ENCODE results near the gene EXOC4.
A peak's percentile ranks its signal among the peaks of the same experiment; 100 is the strongest.

EXOC4 gene

DNA sequence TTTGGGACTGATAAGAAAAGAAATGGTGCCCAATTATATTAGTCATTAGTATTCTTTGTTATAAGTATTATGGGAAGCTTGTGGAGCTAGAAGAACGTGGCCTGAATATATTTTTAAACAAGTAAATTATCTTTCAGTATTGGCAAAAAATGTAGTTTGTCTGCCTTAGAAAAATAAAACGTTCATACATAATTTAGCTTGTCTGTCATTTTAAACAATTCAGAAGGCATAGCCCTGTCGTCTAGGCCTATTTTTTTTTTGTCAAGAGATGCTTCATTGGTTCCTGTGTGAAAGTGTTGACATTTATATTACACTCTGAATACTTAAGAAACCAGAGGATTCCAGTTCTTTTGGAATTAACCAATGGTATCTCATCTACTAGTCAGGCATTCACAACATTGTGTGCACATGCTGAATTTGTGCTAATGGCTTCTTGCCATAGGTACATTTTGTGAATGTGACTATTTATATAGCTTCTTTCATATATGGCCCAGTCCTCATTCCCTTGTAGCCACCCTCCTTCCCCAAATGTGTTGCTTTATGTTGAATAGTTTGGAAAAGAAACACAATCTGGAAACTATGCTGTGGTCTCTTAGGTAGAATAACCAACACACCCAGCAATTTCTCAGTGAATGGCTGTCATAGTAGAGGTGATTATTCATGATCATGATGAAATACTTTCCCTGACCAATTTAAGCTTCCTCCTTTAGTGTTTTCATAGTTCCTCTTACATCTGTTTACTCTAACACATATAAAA is 435.8 kb downstream of the EXOC4 start:
- no peak for FAIRE-seq
- DNase-seq (ENCODE audit: insufficient read length, low spot score), result no peak

DNA sequence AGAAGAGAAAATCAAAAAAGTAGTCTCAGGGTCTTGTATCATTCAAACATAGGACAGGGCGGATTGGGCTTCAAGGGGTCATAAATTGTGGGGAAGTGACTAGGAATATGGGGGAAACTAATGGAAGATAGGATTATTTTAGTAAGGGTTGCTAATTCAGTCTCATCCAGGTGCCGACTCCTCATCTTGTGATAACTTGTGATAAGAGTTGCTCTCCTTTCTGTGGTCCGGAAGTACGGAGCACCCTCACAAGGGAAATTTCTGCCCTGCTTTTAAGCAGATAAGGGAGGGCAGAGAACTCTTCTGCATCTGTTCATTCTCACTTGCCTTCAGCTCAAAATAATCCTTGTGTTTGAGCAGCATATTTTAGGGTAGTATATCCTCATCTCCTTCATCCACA is 437.9 kb downstream of the EXOC4 start:
- FAIRE-seq, result no peak
- no peak for DNase-seq (ENCODE audit: insufficient read length, low spot score)

DNA sequence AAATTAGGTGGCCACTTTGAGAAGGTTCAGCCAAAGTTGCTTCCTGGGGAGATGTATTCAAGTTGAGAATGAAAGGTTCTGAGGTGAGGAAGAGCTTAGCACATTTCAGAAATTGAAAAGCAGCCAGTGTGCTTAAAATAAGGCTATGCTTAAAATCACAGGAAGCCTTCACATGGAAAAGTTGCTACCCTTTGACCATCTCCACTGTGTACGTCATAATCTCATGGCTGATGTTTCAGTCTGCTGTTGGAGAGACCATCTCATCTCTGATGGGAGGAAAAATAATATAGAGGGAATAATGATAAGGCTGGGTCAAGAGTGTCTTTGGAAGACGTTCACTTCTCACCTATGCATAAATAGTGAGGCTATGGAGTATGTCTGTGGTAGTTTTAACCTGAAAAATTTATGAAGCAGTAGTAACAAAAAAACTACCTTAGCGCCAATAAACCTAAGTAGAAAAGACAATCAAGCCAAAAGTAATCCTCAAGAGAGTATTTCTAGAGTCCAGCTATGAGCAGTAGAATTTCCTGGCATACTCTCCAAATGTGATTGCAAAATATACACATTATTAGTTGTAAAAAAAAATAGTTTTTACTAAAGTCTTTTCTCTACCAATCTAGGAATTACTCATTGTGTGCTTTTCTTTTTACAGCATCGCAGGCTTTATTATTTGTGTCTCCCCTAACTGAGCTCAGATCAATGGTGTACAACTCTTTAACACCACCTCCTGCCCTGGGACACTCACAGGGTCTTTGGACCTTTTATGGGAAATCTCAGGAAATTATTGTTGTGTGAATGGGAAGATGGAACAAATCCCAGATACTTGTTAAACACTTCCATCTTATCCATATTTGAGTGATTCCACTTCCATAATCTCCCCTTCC is 439.1 kb downstream of the EXOC4 start:
- DNase-seq (ENCODE audit: insufficient read length, low spot score) (no peak), FAIRE-seq (no peak)

DNA sequence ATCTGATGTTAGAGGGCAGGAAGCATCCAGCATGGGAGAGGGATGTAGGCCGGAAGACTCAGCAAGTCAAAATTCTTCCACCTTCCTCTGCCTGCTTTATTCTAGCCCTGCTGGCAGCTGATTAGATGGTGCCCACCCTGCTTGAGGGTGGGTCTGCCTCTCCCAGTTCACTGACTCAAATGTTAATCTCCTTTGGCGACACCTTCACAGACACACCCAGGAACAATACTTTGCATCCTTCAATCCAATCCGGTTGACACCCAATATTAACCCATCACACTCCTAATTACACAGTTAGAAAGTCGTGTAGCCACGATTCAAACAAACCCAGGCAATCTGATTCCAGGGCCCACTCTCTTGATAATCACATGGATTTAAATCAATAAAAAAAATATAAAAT is 440.4 kb downstream of the EXOC4 start:
- FAIRE-seq (no peak), DNase-seq (ENCODE audit: insufficient read length, low spot score) (no peak)

DNA sequence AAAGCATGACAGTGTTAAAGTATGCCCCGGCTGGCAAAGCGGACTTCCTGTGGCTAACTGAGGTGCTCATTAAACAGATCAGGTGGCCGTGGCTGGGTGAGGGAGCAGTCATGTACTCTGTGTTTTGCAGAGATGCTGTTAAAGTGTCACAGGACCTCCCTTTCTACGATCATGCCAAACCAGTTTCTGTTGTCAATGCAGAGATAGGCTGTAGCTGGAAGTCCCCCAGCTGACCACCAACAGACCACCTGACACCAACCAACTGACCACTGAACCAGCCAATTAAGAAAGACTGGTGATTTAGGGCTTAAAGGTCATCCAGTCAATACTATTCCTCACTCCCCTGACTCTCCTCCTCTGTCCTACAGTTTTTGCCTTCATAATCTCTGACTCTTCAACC is 443.2 kb downstream of the EXOC4 start:
- DNase-seq (ENCODE audit: insufficient read length, low spot score) (no peak), FAIRE-seq (no peak)

DNA sequence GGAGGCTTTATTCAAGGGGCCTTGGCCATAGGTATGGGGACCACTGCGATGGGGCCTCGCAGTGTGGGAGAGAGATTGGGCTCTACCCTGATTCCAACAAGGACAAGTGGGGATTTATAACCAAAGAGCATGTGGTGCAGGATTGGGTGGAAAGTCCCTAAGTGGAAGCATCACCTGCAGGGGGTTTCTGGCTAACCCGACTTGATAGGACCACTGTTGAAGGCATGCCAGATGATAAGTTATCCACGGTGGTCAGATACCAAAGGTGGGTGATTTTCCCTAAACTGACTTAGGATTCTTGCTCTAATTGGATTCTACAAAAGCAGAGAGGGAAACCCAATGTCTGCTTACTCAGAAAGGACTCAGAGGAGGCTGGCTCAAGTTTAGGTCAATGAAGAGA is 444.7 kb downstream of the EXOC4 start:
- DNase-seq (ENCODE audit: insufficient read length, low spot score) (no peak), FAIRE-seq (no peak)

DNA sequence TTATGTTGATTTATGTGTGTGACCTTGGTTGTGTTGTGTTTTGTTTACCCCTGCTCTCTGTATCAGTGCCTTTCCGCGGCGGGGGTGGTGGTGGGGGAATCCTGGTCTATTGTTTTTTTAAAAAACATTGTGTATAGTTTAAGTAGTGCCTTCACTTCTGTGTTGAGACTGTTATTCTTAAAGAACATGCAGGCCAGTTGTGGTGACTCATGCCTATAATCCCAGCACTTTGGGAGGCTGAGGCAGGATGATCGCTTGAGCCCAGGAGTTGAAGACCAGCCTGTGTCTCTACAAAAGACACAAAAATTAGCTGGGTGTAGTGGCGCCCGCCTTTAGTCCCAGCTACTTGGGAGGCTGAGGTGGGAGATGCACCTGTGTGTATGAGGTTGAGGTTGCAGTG is 445.2 kb downstream of the EXOC4 start:
- DNase-seq (ENCODE audit: insufficient read length, low spot score) (no peak), FAIRE-seq (no peak)

DNA sequence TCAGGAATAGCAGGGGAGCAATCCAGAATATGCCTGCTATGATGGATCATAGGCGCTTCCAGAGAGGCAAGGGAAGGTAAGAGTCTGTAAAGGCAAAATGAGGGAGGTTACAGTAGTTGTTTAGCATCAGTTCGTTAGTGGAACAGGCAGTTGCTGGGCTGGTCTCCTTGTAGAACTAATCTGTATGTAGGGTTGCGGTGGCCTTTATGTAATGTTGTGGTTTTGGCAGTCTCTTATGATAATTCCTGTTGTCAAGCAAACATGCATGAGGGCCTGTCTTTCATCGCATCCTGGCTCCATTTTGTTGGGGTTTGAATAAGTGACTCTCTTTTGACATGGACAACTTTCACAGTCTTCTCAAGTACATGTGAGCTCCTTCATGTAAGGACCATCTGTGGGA is 446.5 kb downstream of the EXOC4 start:
- FAIRE-seq (no peak), DNase-seq (ENCODE audit: insufficient read length, low spot score) (no peak)

DNA sequence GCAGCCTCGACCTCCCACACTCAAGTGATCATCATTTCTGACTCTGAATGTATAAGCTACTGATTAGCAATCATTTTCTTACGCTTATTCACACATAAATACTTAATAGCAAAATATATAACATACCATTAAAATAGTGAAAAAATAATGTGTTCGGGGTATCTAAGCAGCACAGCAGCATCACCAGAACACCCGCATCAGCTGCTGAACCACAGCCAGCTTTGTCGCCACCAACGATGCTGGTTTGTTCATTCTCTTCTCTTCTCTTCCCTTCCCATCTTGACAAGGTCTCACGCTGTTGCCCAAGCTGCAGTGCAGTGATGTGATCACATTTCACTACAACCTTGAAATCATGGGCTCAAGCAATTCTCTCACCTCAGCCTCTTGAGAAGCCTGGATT is 449.2 kb downstream of the EXOC4 start:
- DNase-seq (ENCODE audit: insufficient read length, low spot score) (no peak), FAIRE-seq (no peak)

DNA sequence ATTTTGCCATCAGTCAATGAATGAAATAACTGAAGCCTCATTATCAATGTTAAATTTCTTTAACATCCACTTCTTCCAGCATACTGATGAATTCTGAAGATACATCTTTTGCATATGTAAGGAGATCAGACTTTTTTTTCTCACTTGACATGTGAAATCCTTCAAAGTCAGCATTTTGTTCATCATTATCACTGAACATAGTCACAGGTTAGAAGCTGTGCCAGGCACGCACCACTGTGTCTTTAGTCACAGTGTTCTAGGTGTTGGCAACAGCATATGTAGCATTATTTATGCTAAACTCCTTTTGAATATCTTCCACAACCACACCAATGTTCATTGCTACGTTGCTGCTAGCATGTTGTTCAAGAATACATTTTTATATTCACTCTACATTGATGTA is 450.1 kb downstream of the EXOC4 start:
- DNase-seq (ENCODE audit: insufficient read length, low spot score) (no peak), FAIRE-seq (no peak)

DNA sequence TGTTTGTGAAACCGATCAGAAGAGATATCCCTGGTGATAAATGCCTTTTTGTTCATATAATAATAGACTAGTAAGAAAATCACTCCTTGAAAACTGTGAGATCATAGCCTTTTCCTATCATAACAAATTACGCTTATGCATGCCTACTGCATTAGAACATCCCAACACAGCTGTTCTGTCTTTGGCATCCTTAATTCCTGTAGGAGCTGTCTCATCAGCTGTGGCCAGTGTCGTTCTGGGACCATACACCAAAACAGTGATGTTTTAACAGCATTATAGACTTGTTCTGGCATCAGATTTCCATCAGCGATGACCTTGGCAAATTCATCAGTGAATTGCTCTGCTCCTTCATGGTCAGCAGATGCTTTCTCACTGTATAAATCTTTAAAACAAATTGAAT is 450.7 kb downstream of the EXOC4 start:
- FAIRE-seq (no peak), DNase-seq (ENCODE audit: insufficient read length, low spot score) (peak; percentile 7)

DNA sequence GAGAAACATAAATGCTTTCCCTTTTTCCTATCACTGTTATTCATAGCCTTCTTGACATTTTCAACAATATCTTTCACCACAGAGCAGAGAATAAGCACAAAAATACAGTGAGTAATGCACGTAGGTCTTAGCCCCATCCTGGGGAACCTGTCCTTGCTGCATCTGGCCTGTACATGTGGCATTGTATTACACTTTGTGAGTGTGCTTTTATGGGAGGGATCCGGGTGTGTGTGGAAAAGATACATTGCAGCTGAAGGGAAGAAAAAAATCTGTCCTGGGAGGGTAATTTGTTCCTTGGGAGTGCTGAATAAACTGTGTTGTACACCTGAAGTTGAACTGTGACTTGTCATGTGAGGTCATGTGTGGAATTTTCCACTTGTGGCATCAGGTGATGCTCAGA is 451.6 kb downstream of the EXOC4 start:
- FAIRE-seq, result no peak
- DNase-seq (ENCODE audit: insufficient read length, low spot score), result no peak

DNA sequence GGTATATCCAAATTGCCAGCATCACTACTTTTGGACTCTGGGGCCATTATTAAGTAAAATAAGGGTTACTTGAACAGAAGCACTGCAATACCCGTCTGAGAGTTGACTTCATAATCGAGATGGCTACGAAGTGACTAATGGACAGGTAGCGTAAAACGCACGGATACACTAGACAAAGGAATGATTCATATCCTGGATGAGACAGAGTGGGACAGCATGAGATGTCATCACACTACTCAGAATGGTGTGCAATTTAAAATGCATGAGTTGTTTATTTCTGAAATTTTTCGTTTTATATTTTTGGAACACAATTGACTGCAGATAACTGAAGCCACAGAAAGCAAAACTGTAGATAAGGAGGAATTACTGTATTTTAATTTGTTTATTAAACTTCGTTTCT is 452.7 kb downstream of the EXOC4 start:
- peak; percentile 12 for DNase-seq (ENCODE audit: insufficient read length, low spot score)

DNA sequence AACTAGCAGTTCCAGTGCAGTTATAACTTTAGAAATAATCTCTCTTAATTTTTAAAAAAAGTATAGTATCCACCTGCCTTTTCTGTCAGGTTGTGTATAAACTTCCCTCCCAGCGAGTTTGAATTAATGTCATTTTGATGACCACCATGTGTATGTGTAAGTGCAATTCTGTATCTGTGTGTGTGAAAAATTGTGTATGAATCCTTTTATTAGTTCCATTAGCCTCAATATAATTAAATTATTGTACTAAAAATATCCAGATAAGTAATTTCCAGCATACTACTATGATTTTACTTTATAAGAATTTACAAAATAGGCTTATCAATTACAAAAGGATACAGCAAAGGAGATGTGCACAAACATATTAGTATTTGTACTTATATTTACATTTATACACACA is 453.1 kb downstream of the EXOC4 start:
- no peak for FAIRE-seq
- no peak for DNase-seq (ENCODE audit: insufficient read length, low spot score)

More for the DNA sequence above, 452.7 kb downstream of the EXOC4 start:
- FAIRE-seq, result no peak

DNA sequence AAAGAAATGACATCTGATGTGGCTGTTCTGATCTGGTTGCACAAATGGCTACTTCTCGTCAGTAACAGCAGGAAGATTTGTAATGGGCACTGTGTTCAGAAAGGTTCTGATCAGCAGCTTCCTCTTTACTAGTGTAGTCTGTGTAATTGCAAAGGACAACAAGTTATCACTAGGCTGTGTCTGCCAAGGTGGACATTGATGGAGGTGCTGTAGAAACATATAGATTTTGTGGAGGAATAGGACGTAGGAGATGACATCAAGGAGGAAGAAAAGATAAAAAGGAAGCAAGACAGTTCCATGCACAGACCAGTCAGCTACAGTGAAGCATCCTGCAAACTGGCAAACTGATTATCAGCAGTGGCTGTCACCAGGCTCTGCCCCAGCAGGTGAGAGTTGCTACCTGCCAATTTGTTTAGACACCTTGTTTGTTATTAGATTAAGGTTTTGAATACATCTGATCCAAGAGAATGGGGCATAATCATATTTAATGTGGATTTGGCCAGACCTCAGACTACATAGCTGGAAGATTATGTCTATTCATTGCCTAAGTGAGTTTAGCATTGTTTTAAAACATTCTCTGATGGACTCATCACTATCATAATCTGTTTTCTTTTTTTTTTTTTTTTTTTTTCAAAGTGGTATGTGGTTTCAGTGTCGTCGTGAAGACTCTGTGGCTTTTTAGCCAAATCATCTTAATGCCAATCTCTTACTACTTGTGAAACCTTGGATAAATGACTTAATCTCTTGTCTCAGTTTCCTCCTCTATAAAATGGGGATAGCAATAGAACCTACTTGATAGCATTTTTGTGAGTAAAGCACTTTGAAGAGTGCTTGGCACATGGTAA is 456.4 kb downstream of the EXOC4 start:
- FAIRE-seq (no peak), DNase-seq (ENCODE audit: insufficient read length, low spot score) (no peak)

DNA sequence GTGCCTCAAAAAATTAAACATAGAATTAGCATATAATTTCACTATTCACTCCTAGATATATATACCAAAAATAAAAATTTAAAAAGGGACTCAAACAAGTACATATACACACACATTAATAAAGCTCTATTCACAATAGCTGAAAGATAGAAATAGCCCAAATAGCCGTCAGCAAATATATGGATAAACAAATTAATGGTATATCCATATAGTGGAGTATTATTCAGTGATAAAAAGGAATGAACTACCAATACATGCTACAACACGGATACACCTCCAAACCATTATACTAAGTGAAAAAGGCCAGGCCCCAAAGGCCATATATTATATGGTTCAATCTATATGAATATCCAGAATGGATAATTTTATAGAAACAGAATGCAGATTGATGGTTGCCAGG is 459.7 kb downstream of the EXOC4 start:
- FAIRE-seq, result no peak
- DNase-seq (ENCODE audit: insufficient read length, low spot score), result no peak

DNA sequence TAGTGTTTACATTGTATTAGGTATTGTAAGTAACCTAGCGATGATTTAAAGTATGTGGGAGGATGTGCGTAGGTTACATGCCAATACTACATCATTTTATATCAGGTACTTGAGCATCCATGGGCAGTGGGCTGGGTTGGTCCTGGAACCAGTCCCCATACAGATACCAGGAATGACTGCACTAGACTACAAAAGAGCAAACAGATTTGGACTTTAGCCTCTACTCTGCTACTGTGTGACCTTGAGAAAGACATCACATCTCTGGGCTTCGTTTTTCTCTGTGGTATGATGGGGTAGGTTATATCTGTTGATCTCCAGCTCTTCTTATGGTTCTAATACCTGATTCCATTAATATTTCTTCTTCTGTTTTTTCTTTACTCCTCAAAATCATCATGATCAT is 461.8 kb downstream of the EXOC4 start:
- no peak for DNase-seq (ENCODE audit: insufficient read length, low spot score)
- FAIRE-seq, result no peak

DNA sequence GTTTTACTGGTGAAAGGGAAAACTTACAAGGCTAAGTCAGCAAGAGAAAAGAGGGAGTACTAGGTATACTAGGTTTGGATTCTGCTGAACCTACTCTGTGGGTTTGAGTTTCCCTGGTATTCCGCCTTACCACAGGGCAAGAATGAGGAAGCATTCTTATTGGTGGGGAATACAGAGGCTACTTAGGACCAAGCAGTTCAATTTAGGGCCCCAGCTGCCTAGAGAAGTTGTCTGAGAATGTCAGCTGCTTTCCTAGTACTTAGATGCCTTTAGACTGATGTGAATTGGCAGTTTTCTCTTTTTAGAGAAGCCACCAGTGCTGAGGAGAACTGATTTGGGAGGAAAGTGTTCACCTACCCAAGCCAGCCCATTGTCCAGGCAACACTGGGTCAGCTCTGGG is 465.3 kb downstream of the EXOC4 start:
- DNase-seq (ENCODE audit: insufficient read length, low spot score) (no peak), FAIRE-seq (no peak)

DNA sequence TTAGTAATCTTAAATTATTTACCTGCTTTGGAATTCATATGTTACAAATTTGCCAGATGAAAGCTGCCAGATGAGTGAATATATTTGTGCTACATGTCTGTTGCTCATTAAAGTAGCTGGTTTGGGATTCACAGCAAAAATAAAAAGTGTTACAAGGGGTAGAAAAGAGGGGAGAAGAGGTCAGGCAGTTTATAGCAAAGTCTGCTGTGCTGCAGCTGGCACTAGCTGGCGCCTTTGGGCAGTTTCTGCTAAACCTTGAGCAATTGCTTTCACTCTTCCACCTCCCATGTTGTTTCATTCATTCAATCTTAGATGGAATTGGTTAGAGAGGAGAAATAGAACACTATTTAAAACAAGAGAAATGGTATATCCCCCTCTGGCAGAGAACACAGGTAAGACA is 470.2 kb downstream of the EXOC4 start:
- FAIRE-seq, result no peak
- DNase-seq (ENCODE audit: insufficient read length, low spot score), result no peak

DNA sequence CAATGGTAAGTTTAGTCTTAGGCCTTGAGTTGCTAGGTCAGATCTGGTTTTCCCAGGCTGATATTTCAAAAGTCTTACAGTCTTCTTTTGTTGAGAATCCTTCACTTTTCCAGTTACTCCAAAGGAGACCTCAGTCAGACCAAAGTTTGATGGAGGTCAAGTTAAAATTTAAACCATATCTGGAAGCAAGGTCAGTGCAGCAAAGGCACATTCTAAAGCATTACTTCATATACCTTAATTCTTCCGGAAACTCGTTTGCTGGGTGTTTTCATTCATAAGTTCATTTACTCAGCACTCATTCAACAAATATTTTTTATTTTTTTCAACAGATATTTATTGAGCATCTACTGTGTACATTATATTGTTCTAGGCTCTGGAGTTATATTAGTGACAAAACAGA is 471.3 kb downstream of the EXOC4 start:
- FAIRE-seq (no peak), DNase-seq (ENCODE audit: insufficient read length, low spot score) (no peak)

DNA sequence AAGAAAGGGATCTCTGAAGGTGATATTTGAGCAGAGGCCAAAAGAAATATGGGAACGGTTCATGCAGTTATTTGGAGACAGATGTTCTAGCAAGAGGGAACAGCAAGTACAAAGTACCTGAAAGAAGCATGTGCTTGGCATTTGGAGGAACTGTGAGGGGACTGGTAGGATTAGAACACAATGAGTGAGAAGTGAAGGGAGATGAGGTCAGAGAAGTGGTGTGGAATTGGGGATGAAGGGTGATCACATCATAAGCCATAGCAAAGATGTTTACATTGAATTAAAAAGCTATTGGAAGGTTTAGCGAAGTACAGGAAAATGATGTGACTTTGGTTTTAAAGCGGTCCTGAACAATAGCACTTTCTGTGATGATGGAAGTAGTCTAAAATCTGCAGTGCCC is 471.8 kb downstream of the EXOC4 start:
- DNase-seq (ENCODE audit: insufficient read length, low spot score), result no peak
- FAIRE-seq, result no peak
